HuH-7.5 (cell line): ENCODE measurements around the gene FOXD4L5.
"Not testable (repeated sequence)": the region's sequence is repeated elsewhere in the genome, so short reads cannot be mapped to it uniquely, and the experiment has no call there.

Source experiments
- DNase-seq: peaks from one replicate; pipeline ENCODE4 v3.0.0; 2011; ENCODE audit warnings: low spot score

The FOXD4L5 gene

GRCh38 chr9:65285109-65285508 lies at the start of gene FOXD4L5:
FOXD4L5 (minus strand) TSS chr9:65285209; CDS start chr9:65284377, 832 bp downstream.
- DNase-seq = not testable (repeated sequence)

GRCh38 chr9:65283943-65284342 lies 1.1 kb downstream of the FOXD4L5 start:
- DNase-seq = not testable (repeated sequence)

- DNase-seq = not testable (repeated sequence)
Observed at GRCh38 chr9:65282976-65283375, 2.0 kb downstream of the FOXD4L5 start.
